Gastroesophageal sphincter (tissue), 3 donors: ENCODE measurements around the gene SSTR3.

Source experiments
- POLR2A ChIP-seq, 2 donors: fragments of 450-650 bp; IDR thresholded peaks; one replicate each; pipeline ENCODE4 v1.6.1; 2017; ENCODE audit warnings: antibody characterized with exemption in 2 of 2, mild to moderate bottlenecking in 2 of 2, moderate library complexity in 1 of 2
- TF ChIP-seq, protein P1 (sequence below), 4 experiments: fragments of 200-600 bp in 2 of 4; fragments of 450-650 bp in 2 of 4; sonication (generic) in 1 of 4; IDR thresholded peaks; one replicate each; pipeline ENCODE4 v1.5.1; 2017 to 2019; ENCODE audit warnings: antibody characterized with exemption in 4 of 4, mild to moderate bottlenecking in 2 of 4, moderate library complexity in 2 of 4

DNA sequence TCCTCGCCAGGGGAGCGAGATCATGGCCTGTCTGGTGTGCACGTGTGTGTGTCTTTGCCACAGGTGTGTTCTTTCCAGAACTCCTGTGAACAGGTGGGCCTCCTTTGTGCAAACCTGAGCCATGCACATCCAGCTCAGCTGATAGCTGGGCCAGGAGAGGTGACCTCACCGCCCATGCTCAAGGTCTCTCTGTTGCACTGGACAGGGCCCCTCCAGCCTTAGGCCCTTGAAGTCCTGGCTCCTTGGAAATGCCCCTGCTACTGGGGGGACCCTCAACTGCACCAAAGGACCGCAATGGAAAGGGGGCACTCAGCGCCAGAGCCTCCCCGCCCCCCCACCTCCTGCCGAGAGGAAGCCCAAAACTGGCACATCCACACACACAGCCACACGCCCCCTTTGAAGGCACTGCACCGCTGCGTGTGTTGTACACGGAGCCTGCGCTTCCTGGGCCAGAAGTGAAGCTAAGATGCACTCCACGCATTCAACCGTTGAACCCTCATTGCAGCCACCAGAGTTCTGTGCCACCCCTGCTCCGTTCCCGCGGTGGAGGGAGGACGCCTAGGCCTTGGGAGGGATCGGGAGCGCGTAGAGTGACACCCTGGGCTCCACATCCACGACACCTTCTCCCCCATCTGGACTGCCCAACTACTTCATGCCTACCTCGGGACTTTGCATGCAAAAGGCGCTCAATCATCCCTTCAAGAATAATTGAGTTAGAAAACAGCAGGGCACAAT, 46.2 kb downstream of the SSTR3 start:
- TF ChIP-seq, protein P1, sequence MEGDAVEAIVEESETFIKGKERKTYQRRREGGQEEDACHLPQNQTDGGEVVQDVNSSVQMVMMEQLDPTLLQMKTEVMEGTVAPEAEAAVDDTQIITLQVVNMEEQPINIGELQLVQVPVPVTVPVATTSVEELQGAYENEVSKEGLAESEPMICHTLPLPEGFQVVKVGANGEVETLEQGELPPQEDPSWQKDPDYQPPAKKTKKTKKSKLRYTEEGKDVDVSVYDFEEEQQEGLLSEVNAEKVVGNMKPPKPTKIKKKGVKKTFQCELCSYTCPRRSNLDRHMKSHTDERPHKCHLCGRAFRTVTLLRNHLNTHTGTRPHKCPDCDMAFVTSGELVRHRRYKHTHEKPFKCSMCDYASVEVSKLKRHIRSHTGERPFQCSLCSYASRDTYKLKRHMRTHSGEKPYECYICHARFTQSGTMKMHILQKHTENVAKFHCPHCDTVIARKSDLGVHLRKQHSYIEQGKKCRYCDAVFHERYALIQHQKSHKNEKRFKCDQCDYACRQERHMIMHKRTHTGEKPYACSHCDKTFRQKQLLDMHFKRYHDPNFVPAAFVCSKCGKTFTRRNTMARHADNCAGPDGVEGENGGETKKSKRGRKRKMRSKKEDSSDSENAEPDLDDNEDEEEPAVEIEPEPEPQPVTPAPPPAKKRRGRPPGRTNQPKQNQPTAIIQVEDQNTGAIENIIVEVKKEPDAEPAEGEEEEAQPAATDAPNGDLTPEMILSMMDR (IDR thresholded peaks at IDR 0.05), result no peak
- TF ChIP-seq POLR2A (IDR thresholded peaks at IDR 0.05), result no peak
